Astrocyte (in vitro differentiated cells and primary cell): ENCODE results near the gene SEMA4D.

Source experiments
- EZH2 ChIP-seq: IDR thresholded peaks from 2 replicates; pipeline ENCODE4 v1.6.1; 2012; ENCODE audit warnings: mild to moderate bottlenecking, low read length, inconsistent platforms; ENCODE audit not compliant: insufficient read depth
- TF ChIP-seq, protein P1 (sequence below): IDR thresholded peaks from 2 replicates; pipeline ENCODE4 v1.5.1; 2011; ENCODE audit warnings: low read depth, mild to moderate bottlenecking, inconsistent platforms, low read length, moderate library complexity; ENCODE audit not compliant: insufficient read depth

GRCh38 chr9:89505048-89505447, 7.1 kb upstream of the SEMA4D start:
- no peak for TF ChIP-seq EZH2
- TF ChIP-seq, protein P1, sequence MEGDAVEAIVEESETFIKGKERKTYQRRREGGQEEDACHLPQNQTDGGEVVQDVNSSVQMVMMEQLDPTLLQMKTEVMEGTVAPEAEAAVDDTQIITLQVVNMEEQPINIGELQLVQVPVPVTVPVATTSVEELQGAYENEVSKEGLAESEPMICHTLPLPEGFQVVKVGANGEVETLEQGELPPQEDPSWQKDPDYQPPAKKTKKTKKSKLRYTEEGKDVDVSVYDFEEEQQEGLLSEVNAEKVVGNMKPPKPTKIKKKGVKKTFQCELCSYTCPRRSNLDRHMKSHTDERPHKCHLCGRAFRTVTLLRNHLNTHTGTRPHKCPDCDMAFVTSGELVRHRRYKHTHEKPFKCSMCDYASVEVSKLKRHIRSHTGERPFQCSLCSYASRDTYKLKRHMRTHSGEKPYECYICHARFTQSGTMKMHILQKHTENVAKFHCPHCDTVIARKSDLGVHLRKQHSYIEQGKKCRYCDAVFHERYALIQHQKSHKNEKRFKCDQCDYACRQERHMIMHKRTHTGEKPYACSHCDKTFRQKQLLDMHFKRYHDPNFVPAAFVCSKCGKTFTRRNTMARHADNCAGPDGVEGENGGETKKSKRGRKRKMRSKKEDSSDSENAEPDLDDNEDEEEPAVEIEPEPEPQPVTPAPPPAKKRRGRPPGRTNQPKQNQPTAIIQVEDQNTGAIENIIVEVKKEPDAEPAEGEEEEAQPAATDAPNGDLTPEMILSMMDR: no peak
